PC-3 (cell line): ENCODE results near the gene ZNRF1. TPM values are rescaled to one million over a fixed set of nuclear protein-coding genes. Genes with fewer than 3 reads are reported as not detected.

Experiments used
- ATAC-seq: fragments of 200-7000 bp; cut with Tn5 transposase; 2 replicates; pipeline ENCODE4 v1.9.1; 2020; ENCODE audit warnings: mild to moderate bottlenecking, moderate library complexity
- BruUV-seq: library from RNA; stranded (reverse); fragments of 400-500 nt; replicated peaks from 2 replicates; lab custom pipeline; 2021; lab: Mats Ljungman, UMichigan
- CTCF ChIA-PET: fragments of 300-600 bp; sonication (Branson Sonifier 250); formaldehyde crosslinking; loops from one replicate; lab custom pipeline; 2022; ENCODE audit warnings: antibody characterized with exemption; lab: Charles Lee
- POLR2A ChIA-PET: fragments of 300-600 bp; sonication (Branson Sonifier 250); formaldehyde crosslinking; loops from one replicate; lab custom pipeline; 2022; ENCODE audit warnings: antibody characterized with exemption; ENCODE audit not compliant: unreplicated experiment; lab: Charles Lee
- DNase-seq: peaks from one replicate; pipeline ENCODE4 v3.0.0-alpha.2; 2015
- H2AFZ ChIP-seq: fragments of 300-600 bp; sonication (generic); 2 replicates; pipeline ENCODE4 v1.6.0; 2016; ENCODE audit warnings: antibody characterized with exemption, low read length
- H3F3A ChIP-seq: fragments of 300-600 bp; sonication (generic); one replicate; pipeline ENCODE4 v1.6.0; 2017; ENCODE audit warnings: antibody characterized with exemption, low read length, control low read depth, mild to moderate bottlenecking; ENCODE audit not compliant: unreplicated experiment
- H3K27ac ChIP-seq: fragments of 300-600 bp; sonication (generic); 2 replicates; pipeline ENCODE4 v1.5.1; 2016; ENCODE audit warnings: mild to moderate bottlenecking, low read length
- H3K27me3 ChIP-seq: fragments of 300-600 bp; sonication (generic); 2 replicates; pipeline ENCODE4 v1.6.1; 2016; ENCODE audit warnings: low read length, mixed read lengths
- H3K36me3 ChIP-seq: fragments of 300-600 bp; sonication (generic); 2 replicates; pipeline ENCODE4 v1.6.1; 2016; ENCODE audit warnings: low read depth, mixed run types, low read length, mixed read lengths
- H3K4me1 ChIP-seq: fragments of 300-600 bp; sonication (generic); 2 replicates; pipeline ENCODE4 v1.5.1; 2016; ENCODE audit warnings: low read length; ENCODE audit not compliant: insufficient read depth
- H3K4me2 ChIP-seq: fragments of 300-600 bp; sonication (generic); 2 replicates; pipeline ENCODE4 v1.6.0; 2016; ENCODE audit warnings: low read length
- H3K4me3 ChIP-seq: fragments of 300-600 bp; sonication (generic); 2 replicates; pipeline ENCODE4 v1.5.1; 2016; ENCODE audit warnings: mild to moderate bottlenecking, low read length, mixed read lengths
- H3K79me2 ChIP-seq: fragments of 300-600 bp; sonication (generic); 2 replicates; pipeline ENCODE4 v1.6.1; 2017; ENCODE audit warnings: low read length, mixed read lengths
- H3K9ac ChIP-seq: fragments of 300-600 bp; sonication (generic); 2 replicates; pipeline ENCODE4 v1.6.0; 2016; ENCODE audit warnings: mild to moderate bottlenecking, low read length
- H3K9me2 ChIP-seq: fragments of 300-600 bp; sonication (generic); replicated peaks from 2 replicates; pipeline ENCODE4 v1.6.1; 2016; ENCODE audit warnings: mixed run types, low read length, mixed read lengths
- H3K9me3 ChIP-seq: fragments of 300-600 bp; sonication (generic); 2 replicates; pipeline ENCODE4 v1.6.1; 2016; ENCODE audit warnings: low read length, mixed read lengths
- H4K20me1 ChIP-seq: fragments of 300-600 bp; sonication (generic); 2 replicates; pipeline ENCODE4 v1.6.1; 2016; ENCODE audit warnings: low read length, mixed read lengths
- EZH2 ChIP-seq: fragments of 300-600 bp; sonication (generic); IDR thresholded peaks from one replicate; pipeline ENCODE4 v1.6.1; 2017; ENCODE audit warnings: antibody characterized with exemption, mild to moderate bottlenecking, low read length; ENCODE audit not compliant: unreplicated experiment
- EZH2phosphoT487 ChIP-seq: fragments of 300-600 bp; sonication (generic); IDR thresholded peaks from 2 replicates; pipeline ENCODE4 v1.6.1; 2018; ENCODE audit warnings: mild to moderate bottlenecking, antibody characterized with exemption, low read length, borderline replicate concordance
- intact Hi-C: fragments of 100-400 bp; cut with micrococcal nuclease; formaldehyde crosslinking; loops from 2 replicates; pipeline ENCODE4 v1.9.0; 2023
- total RNA-seq: library from RNA; depleted of rRNA; stranded (reverse); fragments of >200 nt; gene quantifications from 2 replicates; pipeline ENCODE4 v1.2.3, GENCODE V29; 2014
- TF ChIP-seq, protein P1 (sequence below): fragments of 300-600 bp; sonication (generic); conservative IDR thresholded peaks from 2 replicates; pipeline ENCODE4 v1.5.1; 2017; ENCODE audit warnings: antibody characterized with exemption, low read depth, mild to moderate bottlenecking, low read length

ZNRF1 gene
- total RNA-seq, 1 experiment from 2014 or later, result 60.4 TPM

- BruUV-seq, result no TSS peak
- ChIA-PET CTCF (no interaction called here), POLR2A (no interaction called here)
- intact Hi-C loops, result no loop called here
- Histone ChIP-seq H3K4me2 (no peak overlapping the region), H3K27ac (no peak overlapping the region), H3K79me2 (peaks cover 10% of the 10 kb centered on the region), H3K36me3 (no peaks in the 10 kb centered on the region), H3K4me3 (no peak overlapping the region), H3K27me3 (no peaks in the 10 kb centered on the region), H3K9me2 (no peaks in the 10 kb centered on the region), H3K4me1 (peaks cover 18% of the 10 kb centered on the region), H3K9me3 (no peaks in the 10 kb centered on the region), H2AFZ (no peak overlapping the region), H4K20me1 (no peaks in the 10 kb centered on the region), H3K9ac (no peak overlapping the region), H3F3A (no peaks in the 10 kb centered on the region)
- ATAC-seq (peak; percentile 43), DNase-seq (no peak)
- no peak for TF ChIP-seq EZH2
- TF ChIP-seq, protein P1, sequence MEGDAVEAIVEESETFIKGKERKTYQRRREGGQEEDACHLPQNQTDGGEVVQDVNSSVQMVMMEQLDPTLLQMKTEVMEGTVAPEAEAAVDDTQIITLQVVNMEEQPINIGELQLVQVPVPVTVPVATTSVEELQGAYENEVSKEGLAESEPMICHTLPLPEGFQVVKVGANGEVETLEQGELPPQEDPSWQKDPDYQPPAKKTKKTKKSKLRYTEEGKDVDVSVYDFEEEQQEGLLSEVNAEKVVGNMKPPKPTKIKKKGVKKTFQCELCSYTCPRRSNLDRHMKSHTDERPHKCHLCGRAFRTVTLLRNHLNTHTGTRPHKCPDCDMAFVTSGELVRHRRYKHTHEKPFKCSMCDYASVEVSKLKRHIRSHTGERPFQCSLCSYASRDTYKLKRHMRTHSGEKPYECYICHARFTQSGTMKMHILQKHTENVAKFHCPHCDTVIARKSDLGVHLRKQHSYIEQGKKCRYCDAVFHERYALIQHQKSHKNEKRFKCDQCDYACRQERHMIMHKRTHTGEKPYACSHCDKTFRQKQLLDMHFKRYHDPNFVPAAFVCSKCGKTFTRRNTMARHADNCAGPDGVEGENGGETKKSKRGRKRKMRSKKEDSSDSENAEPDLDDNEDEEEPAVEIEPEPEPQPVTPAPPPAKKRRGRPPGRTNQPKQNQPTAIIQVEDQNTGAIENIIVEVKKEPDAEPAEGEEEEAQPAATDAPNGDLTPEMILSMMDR, result no peak
- TF ChIP-seq EZH2phosphoT487, result no peak
Measured at GRCh38 chr16:75099738-75100602, 101.1 kb downstream of the ZNRF1 start.

- ChIA-PET POLR2A (no interaction called here), CTCF (no interaction called here)
- Histone ChIP-seq H3K4me1 (peaks cover 18% of the 10 kb centered on the region), H3F3A (no peaks in the 10 kb centered on the region), H3K4me3 (no peak overlapping the region), H3K9ac (no peak overlapping the region), H3K36me3 (no peaks in the 10 kb centered on the region), H3K79me2 (peaks cover 10% of the 10 kb centered on the region), H3K9me2 (no peaks in the 10 kb centered on the region), H4K20me1 (no peaks in the 10 kb centered on the region), H3K27me3 (no peaks in the 10 kb centered on the region), H3K27ac (no peak overlapping the region), H3K9me3 (no peaks in the 10 kb centered on the region), H3K4me2 (no peak overlapping the region), H2AFZ (no peak overlapping the region)
- ATAC-seq, result no peak
- TF ChIP-seq EZH2phosphoT487 (no peak), EZH2 (no peak)
- TF ChIP-seq, protein P1, result no peak
- no TSS peak for BruUV-seq
- DNase-seq, result no peak
- intact Hi-C loops, result no loop called here
Measured at GRCh38 chr16:75100603-75100990, 101.8 kb downstream of the ZNRF1 start.

DNA sequence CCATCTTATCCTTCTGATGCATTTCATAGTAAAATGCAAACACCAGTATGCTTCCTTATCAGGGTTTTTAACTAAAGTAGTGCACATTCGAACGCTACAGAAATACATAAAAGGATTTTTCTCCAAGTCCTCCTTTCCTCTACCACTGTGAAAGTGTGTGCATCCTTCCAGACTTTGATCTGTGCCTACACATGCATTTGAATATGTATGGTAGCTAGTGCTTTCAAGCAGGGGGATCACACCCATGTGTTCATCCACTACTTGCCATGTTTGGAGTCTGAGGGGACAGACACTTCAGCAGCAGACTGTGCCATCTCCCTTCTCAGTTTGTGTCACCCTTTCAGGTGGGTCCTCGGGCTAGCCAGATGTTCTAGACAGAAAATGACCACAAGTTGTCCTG, 102.8 kb downstream of the ZNRF1 start:
- TF ChIP-seq, protein P1, result no peak
- TF ChIP-seq EZH2 (no peak), EZH2phosphoT487 (no peak)
- no peak overlapping the region for H3K27ac ChIP-seq
- H3K9me2 ChIP-seq, result no peaks in the 10 kb centered on the region
- DNase-seq (no peak), ATAC-seq (no peak)
- H3K4me2 ChIP-seq, result no peak overlapping the region
- peaks cover 8% of the 10 kb centered on the region for H3K4me1 ChIP-seq
- no peak overlapping the region for H3K4me3 ChIP-seq
- H2AFZ ChIP-seq, result no peak overlapping the region
- BruUV-seq, result no TSS peak
- H4K20me1 ChIP-seq, result no peaks in the 10 kb centered on the region
- CTCF ChIA-PET, result no interaction called here
- peaks cover 10% of the 10 kb centered on the region for H3K79me2 ChIP-seq
- H3K36me3 ChIP-seq, result no peaks in the 10 kb centered on the region
- POLR2A ChIA-PET, result no interaction called here
- no peaks in the 10 kb centered on the region for H3K9me3 ChIP-seq
- no peaks in the 10 kb centered on the region for H3F3A ChIP-seq
- intact Hi-C loops, result no loop called here
- no peaks in the 10 kb centered on the region for H3K27me3 ChIP-seq
- no peak overlapping the region for H3K9ac ChIP-seq
